Hepatocyte (in vitro differentiated cells): ENCODE results near the gene CRACR2B.

Source experiments
- CTCF ChIP-seq: fragments of 200-600 bp; sonication (generic); IDR thresholded peaks from 2 replicates; pipeline ENCODE4 v1.5.1; 2016; ENCODE audit warnings: antibody characterized with exemption, mild to moderate bottlenecking; ENCODE audit not compliant: poor library complexity
- EZH2 ChIP-seq: fragments of 200-600 bp; sonication (generic); IDR thresholded peaks from 2 replicates; pipeline ENCODE4 v1.6.1; 2016; ENCODE audit warnings: antibody characterized with exemption, mild to moderate bottlenecking, borderline replicate concordance
- EZH2phosphoT487 ChIP-seq: fragments of 200-600 bp; sonication (generic); IDR thresholded peaks from one replicate; pipeline ENCODE4 v1.6.1; 2018; ENCODE audit warnings: antibody characterized with exemption, mild to moderate bottlenecking, low read depth, moderate library complexity; ENCODE audit not compliant: unreplicated experiment, severe bottlenecking

- TF ChIP-seq CTCF (no peak), EZH2phosphoT487 (no peak), EZH2 (no peak)
These were observed 31.1 kb downstream of the CRACR2B start for GRCh38 chr11:858762-859339.
